Loucy (cell line): Measurements from ENCODE around the gene PABPN1L.

Experiments used
- H2AFZ ChIP-seq: fragments of 200-600 bp; sonication (generic); 2 replicates; pipeline ENCODE4 v1.6.0; 2016; ENCODE audit warnings: antibody characterized with exemption, mild to moderate bottlenecking, low read length, moderate library complexity
- H3F3A ChIP-seq: fragments of 200-600 bp; 2 replicates; pipeline ENCODE4 v1.6.0; 2016; ENCODE audit warnings: antibody characterized with exemption, low read depth, mild to moderate bottlenecking
- H3K27me3 ChIP-seq: fragments of 200-600 bp; sonication (generic); 2 replicates; pipeline ENCODE4 v1.6.1; 2014; ENCODE audit warnings: low read length, mild to moderate bottlenecking; ENCODE audit not compliant: insufficient read depth, poor library complexity, severe bottlenecking
- H3K36me3 ChIP-seq: fragments of 200-600 bp; sonication (generic); 2 replicates; pipeline ENCODE4 v1.6.1; 2016; ENCODE audit warnings: low read length; ENCODE audit not compliant: insufficient read depth
- H3K4me1 ChIP-seq: fragments of 200-600 bp; sonication (generic); 2 replicates; pipeline ENCODE4 v1.5.1; 2014; ENCODE audit warnings: low read length, mild to moderate bottlenecking; ENCODE audit not compliant: insufficient read depth, poor library complexity, severe bottlenecking
- H3K4me2 ChIP-seq: fragments of 200-600 bp; sonication (generic); 2 replicates; pipeline ENCODE4 v1.6.0; 2014; ENCODE audit warnings: antibody characterized with exemption, low read length, low read depth, mild to moderate bottlenecking; ENCODE audit not compliant: poor library complexity, severe bottlenecking
- H3K4me3 ChIP-seq: fragments of 200-600 bp; sonication (generic); 2 replicates; pipeline ENCODE4 v1.5.1; 2014; ENCODE audit warnings: low read length, mild to moderate bottlenecking, mixed read lengths; ENCODE audit not compliant: poor library complexity, severe bottlenecking
- H3K79me2 ChIP-seq: fragments of 200-600 bp; sonication (generic); 2 replicates; pipeline ENCODE4 v1.6.1; 2014; ENCODE audit warnings: low read length; ENCODE audit not compliant: insufficient read depth
- H3K9ac ChIP-seq: fragments of 200-600 bp; sonication (generic); 2 replicates; pipeline ENCODE4 v1.6.0; 2014; ENCODE audit warnings: mild to moderate bottlenecking, low read depth, low read length, moderate library complexity; ENCODE audit not compliant: poor library complexity, severe bottlenecking
- H3K9me2 ChIP-seq: fragments of 200-600 bp; sonication (generic); replicated peaks from 2 replicates; pipeline ENCODE4 v1.6.1; 2016; ENCODE audit warnings: low read depth, low read length, mixed read lengths
- H3K9me3 ChIP-seq: fragments of 200-600 bp; sonication (generic); 2 replicates; pipeline ENCODE4 v1.6.1; 2014; ENCODE audit warnings: mild to moderate bottlenecking, antibody characterized with exemption, low read length, low read depth; ENCODE audit not compliant: insufficient read depth
- H4K20me1 ChIP-seq: fragments of 200-600 bp; sonication (generic); 2 replicates; pipeline ENCODE4 v1.6.0; 2014; ENCODE audit warnings: antibody characterized with exemption, low read length, mild to moderate bottlenecking; ENCODE audit not compliant: insufficient read depth, poor library complexity, severe bottlenecking
- EZH2phosphoT487 ChIP-seq: fragments of 200-600 bp; IDR thresholded peaks from 2 replicates; pipeline ENCODE4 v1.6.1; 2018; ENCODE audit warnings: antibody characterized with exemption, mild to moderate bottlenecking, moderate library complexity, borderline replicate concordance
- TF ChIP-seq, protein P1 (sequence below): fragments of 200-600 bp; sonication (generic); conservative IDR thresholded peaks from 2 replicates; pipeline ENCODE4 v1.5.1; 2014; ENCODE audit warnings: mild to moderate bottlenecking, antibody characterized with exemption, low read length

The PABPN1L gene

DNA sequence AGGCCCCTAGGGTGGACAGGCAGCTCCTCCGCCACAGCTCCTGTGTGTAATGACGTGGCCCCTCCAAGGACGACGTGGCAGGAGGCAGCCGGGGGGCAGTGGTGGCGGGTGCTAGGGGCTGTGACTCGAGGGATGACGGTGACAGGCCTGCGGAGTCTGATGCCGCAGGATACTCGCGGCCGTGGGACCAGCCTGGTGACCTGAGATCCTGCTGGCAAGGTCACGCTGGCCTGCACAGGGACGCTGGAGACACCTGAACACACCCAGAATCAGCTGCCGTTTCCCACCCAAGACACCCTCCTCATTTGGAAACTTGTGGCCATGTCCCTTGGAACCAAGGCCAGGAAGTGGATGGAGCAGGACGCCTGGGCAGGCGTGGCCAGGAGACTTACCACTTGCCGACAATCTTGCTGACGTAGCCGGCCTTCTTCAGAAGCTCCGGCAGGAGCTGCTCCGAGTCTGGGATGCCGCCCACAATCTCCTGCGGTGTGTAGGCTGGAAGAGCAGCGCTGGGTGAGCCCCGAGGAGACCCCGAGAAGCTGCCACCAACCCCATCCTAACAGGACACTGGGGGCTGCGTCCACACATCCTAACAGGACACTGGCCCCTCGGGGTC, 25.8 kb downstream of the PABPN1L start:
- Histone ChIP-seq H3K4me2 (no peak overlapping the region), H3K4me1 (no peaks in the 10 kb centered on the region), H3K9me2 (no peaks in the 10 kb centered on the region), H3K4me3 (no peak overlapping the region), H3K79me2 (no peaks in the 10 kb centered on the region), H3K9me3 (no peaks in the 10 kb centered on the region), H3F3A (no peaks in the 10 kb centered on the region), H2AFZ (no peak overlapping the region), H4K20me1 (no peaks in the 10 kb centered on the region), H3K36me3 (no peaks in the 10 kb centered on the region), H3K9ac (no peak overlapping the region), H3K27me3 (no peaks in the 10 kb centered on the region)
- TF ChIP-seq, protein P1, sequence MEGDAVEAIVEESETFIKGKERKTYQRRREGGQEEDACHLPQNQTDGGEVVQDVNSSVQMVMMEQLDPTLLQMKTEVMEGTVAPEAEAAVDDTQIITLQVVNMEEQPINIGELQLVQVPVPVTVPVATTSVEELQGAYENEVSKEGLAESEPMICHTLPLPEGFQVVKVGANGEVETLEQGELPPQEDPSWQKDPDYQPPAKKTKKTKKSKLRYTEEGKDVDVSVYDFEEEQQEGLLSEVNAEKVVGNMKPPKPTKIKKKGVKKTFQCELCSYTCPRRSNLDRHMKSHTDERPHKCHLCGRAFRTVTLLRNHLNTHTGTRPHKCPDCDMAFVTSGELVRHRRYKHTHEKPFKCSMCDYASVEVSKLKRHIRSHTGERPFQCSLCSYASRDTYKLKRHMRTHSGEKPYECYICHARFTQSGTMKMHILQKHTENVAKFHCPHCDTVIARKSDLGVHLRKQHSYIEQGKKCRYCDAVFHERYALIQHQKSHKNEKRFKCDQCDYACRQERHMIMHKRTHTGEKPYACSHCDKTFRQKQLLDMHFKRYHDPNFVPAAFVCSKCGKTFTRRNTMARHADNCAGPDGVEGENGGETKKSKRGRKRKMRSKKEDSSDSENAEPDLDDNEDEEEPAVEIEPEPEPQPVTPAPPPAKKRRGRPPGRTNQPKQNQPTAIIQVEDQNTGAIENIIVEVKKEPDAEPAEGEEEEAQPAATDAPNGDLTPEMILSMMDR, result no peak
- no peak for TF ChIP-seq EZH2phosphoT487

DNA sequence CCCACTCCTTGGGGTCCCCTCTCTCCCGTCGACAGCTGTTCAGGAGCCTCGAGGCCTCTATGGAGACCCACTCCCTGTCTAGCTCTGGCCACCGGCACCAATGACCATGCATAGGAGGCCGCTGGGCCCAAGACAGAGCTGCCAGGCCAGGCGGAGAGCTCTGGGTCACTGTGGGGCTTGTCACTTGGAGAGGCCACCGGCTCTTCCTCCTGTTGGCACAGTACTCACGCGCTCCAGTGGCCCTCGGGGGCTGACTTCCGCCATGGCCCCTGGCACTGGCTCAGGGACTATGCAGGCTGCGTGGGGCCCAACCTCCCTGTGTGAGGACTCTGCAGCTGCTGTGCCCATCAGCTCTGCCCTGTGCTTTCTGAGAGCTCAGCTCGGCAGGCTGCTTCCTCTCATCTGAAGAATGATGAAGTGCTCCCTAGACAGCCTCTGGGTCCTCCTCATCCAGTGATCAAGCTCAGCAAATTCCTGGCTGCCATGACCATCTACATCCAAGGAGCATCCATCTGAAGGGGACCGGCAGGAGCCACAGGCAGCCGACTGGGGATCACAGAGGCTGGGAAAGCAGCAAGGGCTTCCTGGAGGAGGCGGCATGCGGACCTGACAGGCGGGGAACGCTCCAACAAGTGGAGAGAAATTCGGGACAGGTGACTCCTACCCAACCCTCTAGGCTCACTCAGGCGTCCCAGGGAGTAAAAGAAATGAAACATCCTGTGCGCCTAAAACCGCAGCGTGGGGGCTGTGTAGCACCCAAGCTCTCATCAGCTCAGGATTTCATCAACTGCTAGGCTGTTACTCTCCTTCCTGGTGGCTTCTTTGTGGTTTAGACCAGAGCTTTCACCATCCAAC, 26.5 kb downstream of the PABPN1L start:
- Histone ChIP-seq H3K4me3 (no peak overlapping the region), H3K9ac (no peak overlapping the region), H3K4me2 (no peak overlapping the region), H4K20me1 (no peaks in the 10 kb centered on the region), H3K79me2 (no peaks in the 10 kb centered on the region), H3K27me3 (no peaks in the 10 kb centered on the region), H3K9me2 (no peaks in the 10 kb centered on the region), H3K9me3 (no peaks in the 10 kb centered on the region), H3K4me1 (no peaks in the 10 kb centered on the region), H2AFZ (no peak overlapping the region), H3K36me3 (no peaks in the 10 kb centered on the region), H3F3A (no peaks in the 10 kb centered on the region)
- TF ChIP-seq EZH2phosphoT487, result no peak
- TF ChIP-seq, protein P1, result no peak

DNA sequence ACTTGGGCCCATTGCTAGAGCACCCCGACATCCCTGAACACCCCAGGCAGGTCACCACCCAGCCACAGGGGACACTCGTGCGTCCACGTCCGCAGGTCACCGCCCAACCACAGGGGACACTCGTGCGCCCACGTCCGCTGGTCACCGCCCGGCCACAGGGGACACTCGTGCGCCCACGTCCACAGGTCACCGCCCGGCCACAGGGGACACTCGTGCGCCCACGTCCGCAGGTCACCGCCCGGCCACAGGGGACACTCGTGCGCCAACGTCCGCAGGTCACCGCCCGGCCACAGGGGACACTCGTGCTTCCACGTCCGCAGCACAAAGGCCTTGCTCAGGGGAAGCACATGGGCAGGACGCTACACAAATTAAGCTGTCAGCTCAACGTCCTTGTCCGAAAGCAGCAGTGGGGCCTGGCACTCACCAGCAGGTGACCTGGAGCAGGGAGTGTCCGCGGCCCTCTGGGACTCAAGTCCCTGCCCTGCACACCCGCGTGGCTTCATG, 27.4 kb downstream of the PABPN1L start:
- H3K9me3 ChIP-seq, result no peaks in the 10 kb centered on the region
- no peak overlapping the region for H2AFZ ChIP-seq
- no peaks in the 10 kb centered on the region for H3K9me2 ChIP-seq
- no peak overlapping the region for H3K4me3 ChIP-seq
- H3F3A ChIP-seq, result no peaks in the 10 kb centered on the region
- no peaks in the 10 kb centered on the region for H3K79me2 ChIP-seq
- no peak overlapping the region for H3K9ac ChIP-seq
- H4K20me1 ChIP-seq, result no peaks in the 10 kb centered on the region
- TF ChIP-seq, protein P1, result no peak; the same call in 1 of the 2 replicates
- no peak for TF ChIP-seq EZH2phosphoT487
- H3K36me3 ChIP-seq, result no peaks in the 10 kb centered on the region
- H3K27me3 ChIP-seq, result no peaks in the 10 kb centered on the region
- H3K4me1 ChIP-seq, result no peaks in the 10 kb centered on the region
- H3K4me2 ChIP-seq, result no peak overlapping the region
